ENCODE results near the gene TSSC4. TPM values are rescaled to one million over a fixed set of nuclear protein-coding genes. Genes with fewer than 3 reads are reported as not detected.

Gene TSSC4
- total RNA-seq, 1 experiment from 2014 or later = 47.1 TPM

DNA sequence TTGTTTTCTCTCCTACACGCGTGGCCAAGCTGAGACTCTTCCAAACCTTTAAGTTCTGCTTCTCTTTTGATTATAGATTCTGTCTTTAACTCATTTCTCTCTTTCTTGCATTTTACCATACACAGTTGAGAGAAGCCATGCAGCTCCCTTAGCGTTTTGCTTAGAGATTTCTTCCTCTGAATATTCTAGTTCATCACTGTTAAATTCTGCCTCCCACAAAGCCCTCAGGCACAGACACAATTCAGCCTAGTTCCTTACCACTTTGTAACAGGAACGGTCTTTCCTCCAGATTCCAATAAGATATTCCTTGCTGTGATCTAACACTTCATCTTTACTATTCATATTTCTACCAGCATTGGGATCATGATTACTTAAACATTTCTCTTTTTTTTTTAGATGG, 48.1 kb upstream of the TSSC4 start:
- no peaks in the 10 kb centered on the region for H3K36me3 ChIP-seq (ENCODE audit: control insufficient read depth in 1 of 2, insufficient read depth in 2 of 2, low read length in 2 of 2)
- no peaks in the 10 kb centered on the region for H3K9me3 ChIP-seq (ENCODE audit: control insufficient read depth in 1 of 2, insufficient read depth in 1 of 2, low read depth in 1 of 2, low read length in 2 of 2)
- H3K79me2 ChIP-seq (ENCODE audit: insufficient read depth, low read length) = no peaks in the 10 kb centered on the region
- peaks cover 3% of the 10 kb centered on the region; the same call in 1 of the 2 replicates for H3K27me3 ChIP-seq (ENCODE audit: insufficient read depth, low read length)
- intact Hi-C loops (cut with micrococcal nuclease) = no loop called here
- H3K9me2 ChIP-seq (ENCODE audit: insufficient read depth) = no peaks in the 10 kb centered on the region
- H3K27ac ChIP-seq (ENCODE audit: low read depth, low read length) = no peak overlapping the region
- no TSS peak for BruUV-seq (replicated peaks)
- POLR2A ChIA-PET = interaction anchor here (1.4 kb wide), 1 partner anchor 24 kb away, joined by 4 read pairs; no protein-coding TSS in a partner anchor
- no peak for TF ChIP-seq POLR2AphosphoS5 (IDR thresholded peaks at IDR 0.05; ENCODE audit: low read depth, low read length)
- no peak overlapping the region for H3K4me2 ChIP-seq (ENCODE audit: low read length)
- H3K4me1 ChIP-seq (ENCODE audit: control insufficient read depth in 1 of 2, insufficient read depth in 2 of 2, low read length in 2 of 2) = no peaks in the 10 kb centered on the region
- H2AFZ ChIP-seq (ENCODE audit: low read depth, low read length, poor library complexity, severe bottlenecking) = no peak overlapping the region
- no peak overlapping the region for H3K9ac ChIP-seq (ENCODE audit: low read length)
- H3K4me3 ChIP-seq (replicated peaks in 1 of 2; ENCODE audit: low read depth in 1 of 2, low read length in 2 of 2) = no peak overlapping the region
- RAD21 ChIA-PET (ENCODE audit: low non-redundant PET in 1 of 2, low total read pairs in 2 of 2, uncharacterized antibody in 2 of 2, unreplicated experiment in 2 of 2) = no interaction called here
- ATAC-seq (no peak), DNase-seq (ENCODE audit: low read depth, low spot score) (no peak)
- H4K20me1 ChIP-seq (ENCODE audit: insufficient read depth) = no peaks in the 10 kb centered on the region
- CTCF ChIA-PET = no interaction called here

DNA sequence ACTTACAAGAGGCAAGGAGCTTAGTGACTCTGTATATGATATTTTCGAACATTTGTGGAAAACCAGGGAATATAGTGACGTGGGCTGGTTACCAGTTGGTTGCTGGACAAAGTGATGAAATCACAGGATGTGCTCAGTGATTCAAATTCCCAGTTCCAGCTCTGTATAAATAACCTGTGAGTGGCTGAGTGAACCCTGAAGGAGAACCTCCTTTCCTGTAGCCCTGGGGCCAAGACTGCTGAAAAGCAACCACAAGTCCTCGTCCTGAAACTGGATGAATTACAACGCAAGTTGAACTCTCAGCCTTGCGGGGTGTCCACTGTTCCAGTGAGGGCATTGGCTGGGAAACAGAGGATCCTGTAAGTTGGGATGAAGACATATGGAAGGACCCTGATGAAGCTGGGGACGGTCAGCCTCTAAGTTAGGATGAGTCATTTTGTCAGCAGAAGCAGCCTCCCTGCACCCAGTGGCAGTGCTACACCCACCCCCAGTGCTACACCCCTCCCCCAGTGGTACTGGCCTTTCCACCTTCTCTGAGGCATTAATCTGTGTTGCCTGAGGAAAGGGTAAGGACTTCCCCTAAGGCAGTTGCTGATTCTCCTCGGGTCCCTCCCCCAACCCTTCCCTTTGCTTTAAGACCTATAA, 45.4 kb upstream of the TSSC4 start:
- TF ChIP-seq EGR1 (IDR thresholded peaks at IDR 0.05; ENCODE audit: low read depth) (no peak), YY1 (IDR thresholded peaks at IDR 0.05; ENCODE audit: extremely low read depth, insufficient replicate concordance, low read depth, low read length) (no peak), SIN3A (IDR thresholded peaks at IDR 0.05; ENCODE audit: low read depth) (no peak), EZH2phosphoT487 (IDR thresholded peaks at IDR 0.05; ENCODE audit: borderline replicate concordance) (no peak), RAD21 (IDR thresholded peaks at IDR 0.05; ENCODE audit: low read depth) (no peak), FOSL1 (IDR thresholded peaks at IDR 0.05; ENCODE audit: low read depth) (no peak), TCF7L2 (IDR thresholded peaks at IDR 0.05; ENCODE audit: borderline replicate concordance, extremely low read depth, insufficient read depth, insufficient read length) (no peak), ZFX (IDR thresholded peaks at IDR 0.05) (no peak), CBX3 (IDR thresholded peaks at IDR 0.05; ENCODE audit: low read depth) (no peak)
- Histone ChIP-seq H3K4me3 (replicated peaks in 1 of 2; ENCODE audit: low read depth in 1 of 2, low read length in 2 of 2) (no peak overlapping the region), H3K27me3 (ENCODE audit: insufficient read depth, low read length) (peaks cover 3% of the 10 kb centered on the region; the same call in 1 of the 2 replicates), H3K9me3 (ENCODE audit: control insufficient read depth in 1 of 2, insufficient read depth in 1 of 2, low read depth in 1 of 2, low read length in 2 of 2) (no peaks in the 10 kb centered on the region), H3K27ac (ENCODE audit: low read depth, low read length) (no peak overlapping the region), H3K4me1 (ENCODE audit: control insufficient read depth in 1 of 2, insufficient read depth in 2 of 2, low read length in 2 of 2) (peaks cover 0 to under 1% of the 10 kb centered on the region in 2 experiments; a peak in 1 of 4 replicates), H2AFZ (ENCODE audit: low read depth, low read length, poor library complexity, severe bottlenecking) (no peak overlapping the region), H3K79me2 (ENCODE audit: insufficient read depth, low read length) (no peaks in the 10 kb centered on the region), H3K9ac (ENCODE audit: low read length) (no peak overlapping the region), H3K4me2 (ENCODE audit: low read length) (no peak overlapping the region), H4K20me1 (ENCODE audit: insufficient read depth) (no peaks in the 10 kb centered on the region), H3K9me2 (ENCODE audit: insufficient read depth) (no peaks in the 10 kb centered on the region), H3K36me3 (ENCODE audit: control insufficient read depth in 1 of 2, insufficient read depth in 2 of 2, low read length in 2 of 2) (no peaks in the 10 kb centered on the region)
- ChIA-PET RAD21 (ENCODE audit: low non-redundant PET in 1 of 2, low total read pairs in 2 of 2, uncharacterized antibody in 2 of 2, unreplicated experiment in 2 of 2) (no interaction called here), POLR2A (no interaction called here), CTCF (no interaction called here)
- ATAC-seq (no peak), DNase-seq (ENCODE audit: low read depth, low spot score) (no peak)
- BruUV-seq (replicated peaks) = no TSS peak
- intact Hi-C loops (cut with micrococcal nuclease) = no loop called here

Data from HCT116 (cell line).